Right atrium auricular region (tissue), 2 donors: ENCODE results near the gene GPX4. TPM values are rescaled to one million over a fixed set of nuclear protein-coding genes. Genes with fewer than 3 reads are reported as not detected.
A peak's percentile ranks its signal among the peaks of the same experiment; 100 is the strongest.

Experiments used
- DNase-seq: peaks from one replicate; pipeline ENCODE4 v3.0.0-alpha.2; 2019; ENCODE audit warnings: low spot score
- H3K27ac ChIP-seq, 2 donors: fragments of 200-600 bp; sonication (generic); 1 replicate in 1 of 2; 2 replicates in 1 of 2; pipeline ENCODE4 v1.5.1; 2016 to 2019
- H3K27me3 ChIP-seq, 2 donors: fragments of 200-600 bp; sonication (generic); one replicate each; pipeline versions ENCODE4 v1.5.1 to v1.6.0; 2017 to 2019
- H3K36me3 ChIP-seq: fragments of 200-600 bp; sonication (generic); one replicate; pipeline ENCODE4 v1.5.1; 2016
- H3K4me1 ChIP-seq, 2 donors: fragments of 200-600 bp; sonication (generic); one replicate each; pipeline versions ENCODE4 v1.5.1 to v1.6.0; 2017 to 2019
- H3K4me3 ChIP-seq, 2 donors: fragments of 200-600 bp; sonication (generic); 1 replicate in 1 of 2; 2 replicates in 1 of 2; pipeline ENCODE4 v1.5.1; 2017 to 2019; ENCODE audit warnings: mild to moderate bottlenecking in 1 of 2, moderate library complexity in 1 of 2
- H3K9me3 ChIP-seq, 2 donors: fragments of 200-600 bp; sonication (generic); one replicate each; pipeline ENCODE4 v1.5.1; 2019
- total RNA-seq, 2 donors: library from RNA; depleted of rRNA; stranded (reverse); fragments of >200 nt; gene quantifications; one replicate each; pipeline ENCODE4 v1.1.0, GENCODE V29; 2016
- TF ChIP-seq, protein P1 (sequence below), 2 donors: fragments of 200-600 bp; sonication (generic); IDR thresholded peaks; one replicate each; pipeline ENCODE4 v1.5.1; 2019; ENCODE audit warnings: antibody characterized with exemption in 2 of 2

GPX4 gene
- total RNA-seq, 2 donors from 2014 or later = 404 to 529 TPM

DNA sequence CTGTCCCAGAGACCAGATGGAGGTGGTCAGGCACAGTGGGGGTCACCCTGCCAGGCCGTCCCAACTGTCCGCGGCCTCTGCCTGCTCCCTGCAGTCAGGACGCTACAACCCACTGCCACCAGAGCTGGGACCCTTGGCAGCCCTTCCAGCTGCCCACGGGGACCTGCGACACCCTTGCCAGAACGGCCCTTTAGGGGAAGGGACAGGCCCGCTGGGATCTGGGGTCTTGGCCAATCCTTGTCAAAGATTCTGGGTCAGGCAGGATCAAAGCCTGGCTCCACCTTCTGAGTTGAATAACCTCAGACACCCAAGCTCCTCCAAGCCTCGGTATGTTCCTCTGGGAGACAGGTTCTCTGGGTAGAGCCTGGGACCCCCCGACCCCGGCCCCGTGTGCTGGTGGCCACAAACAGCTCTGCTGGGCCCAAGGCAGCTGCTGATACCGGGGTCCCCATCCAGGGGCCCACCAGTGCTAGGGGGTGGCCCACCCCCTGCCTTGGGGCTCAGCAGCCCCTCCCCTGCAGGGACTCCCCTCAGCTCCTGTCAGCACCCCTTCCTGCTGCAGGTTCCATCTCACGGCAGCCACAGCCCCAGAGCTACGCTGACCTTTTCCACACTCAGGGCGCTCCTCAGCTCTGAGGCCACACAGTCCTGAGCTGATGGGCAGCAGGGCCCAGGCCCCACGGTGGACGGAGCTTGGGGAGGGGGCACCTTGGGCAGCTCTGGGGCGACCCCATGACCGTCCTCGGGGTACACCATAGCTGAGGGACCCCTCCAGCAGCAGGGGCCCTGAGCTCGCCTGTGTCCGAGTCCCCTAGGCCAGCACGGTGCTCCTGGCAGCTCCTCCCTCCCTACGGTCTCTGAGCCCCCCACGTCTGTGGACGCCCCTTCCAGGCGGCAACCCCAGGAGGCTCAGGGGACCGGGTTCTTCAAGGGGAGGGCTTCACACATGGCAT is 51.8 kb downstream of the GPX4 start:
- peak overlapping the region; percentile 86 to 89 for H3K27ac ChIP-seq
- H3K27me3 ChIP-seq = no peaks in the 10 kb centered on the region
- TF ChIP-seq, protein P1, sequence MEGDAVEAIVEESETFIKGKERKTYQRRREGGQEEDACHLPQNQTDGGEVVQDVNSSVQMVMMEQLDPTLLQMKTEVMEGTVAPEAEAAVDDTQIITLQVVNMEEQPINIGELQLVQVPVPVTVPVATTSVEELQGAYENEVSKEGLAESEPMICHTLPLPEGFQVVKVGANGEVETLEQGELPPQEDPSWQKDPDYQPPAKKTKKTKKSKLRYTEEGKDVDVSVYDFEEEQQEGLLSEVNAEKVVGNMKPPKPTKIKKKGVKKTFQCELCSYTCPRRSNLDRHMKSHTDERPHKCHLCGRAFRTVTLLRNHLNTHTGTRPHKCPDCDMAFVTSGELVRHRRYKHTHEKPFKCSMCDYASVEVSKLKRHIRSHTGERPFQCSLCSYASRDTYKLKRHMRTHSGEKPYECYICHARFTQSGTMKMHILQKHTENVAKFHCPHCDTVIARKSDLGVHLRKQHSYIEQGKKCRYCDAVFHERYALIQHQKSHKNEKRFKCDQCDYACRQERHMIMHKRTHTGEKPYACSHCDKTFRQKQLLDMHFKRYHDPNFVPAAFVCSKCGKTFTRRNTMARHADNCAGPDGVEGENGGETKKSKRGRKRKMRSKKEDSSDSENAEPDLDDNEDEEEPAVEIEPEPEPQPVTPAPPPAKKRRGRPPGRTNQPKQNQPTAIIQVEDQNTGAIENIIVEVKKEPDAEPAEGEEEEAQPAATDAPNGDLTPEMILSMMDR (IDR thresholded peaks at IDR 0.05) = no peak
- H3K4me1 ChIP-seq = peaks cover 0 to 58% of the 10 kb centered on the region in 2 donors
- no peak for DNase-seq
- H3K4me3 ChIP-seq = peak overlapping the region in 1 of 2 donors; percentile 21
- no peaks in the 10 kb centered on the region for H3K9me3 ChIP-seq
- H3K36me3 ChIP-seq = no peaks in the 10 kb centered on the region

Other genes starting within 250 kb of the GPX4 start
- 100 to 1,000 TPM; 133 to 652 TPM for gene CFD, start 244.3 kb upstream of the GPX4 start, total RNA-seq
- 10 to 100 TPM; 17.7 to 26.5 TPM for gene MED16, start 210.8 kb upstream of the GPX4 start, total RNA-seq
- gene RNU6-9, start 210.5 kb upstream of the GPX4 start, total RNA-seq = not detected
- 10 to 100 TPM; 19.5 to 30.4 TPM for gene R3HDM4, start 190.8 kb upstream of the GPX4 start, total RNA-seq
- not detected for gene KISS1R, start 186.7 kb upstream of the GPX4 start, total RNA-seq
- 1 to 10 TPM; 1.7 to 3.4 TPM for gene ARID3A, start 178.0 kb upstream of the GPX4 start, total RNA-seq
- 10 to 100 TPM; 13.3 to 24.9 TPM for gene WDR18, start 119.6 kb upstream of the GPX4 start, total RNA-seq
- under 1 TPM in 1 of 2 donors, not detected in 1; 0.12 TPM for gene GRIN3B, start 103.6 kb upstream of the GPX4 start, total RNA-seq
- 100 to 1,000 TPM; 129 to 170 TPM for gene TMEM259, start 82.9 kb upstream of the GPX4 start, total RNA-seq
- not detected for gene RNU6-2, start 82.5 kb upstream of the GPX4 start, total RNA-seq
- gene CNN2, start 77.4 kb upstream of the GPX4 start, total RNA-seq = 10 to 100 TPM; 47.8 to 48.5 TPM
- 1 to 10 TPM; 4.8 to 5.9 TPM for gene ABCA7, start 63.9 kb upstream of the GPX4 start, total RNA-seq
- gene ARHGAP45, start 36.8 kb upstream of the GPX4 start, total RNA-seq = 10 to 100 TPM in 1 of 2 donors, 1 to 10 TPM in 1; 5.2 to 12.8 TPM
- 100 to 1,000 TPM; 149 to 252 TPM for gene POLR2E, start 8.6 kb upstream of the GPX4 start, total RNA-seq
- 10 to 100 TPM; 14.7 to 17.7 TPM for gene SBNO2, start 70.3 kb downstream of the GPX4 start, total RNA-seq
- 10 to 100 TPM; 62.0 to 64.7 TPM for gene STK11, start 101.8 kb downstream of the GPX4 start, total RNA-seq
- gene CBARP, start 134.0 kb downstream of the GPX4 start, total RNA-seq = 1 to 10 TPM; 2.4 to 2.6 TPM
- 100 to 1,000 TPM; 193 to 269 TPM for gene ATP5F1D, start 137.8 kb downstream of the GPX4 start, total RNA-seq
- gene MIDN, start 144.6 kb downstream of the GPX4 start, total RNA-seq = 10 to 100 TPM; 42.1 to 42.2 TPM
- 100 to 1,000 TPM; 288 to 385 TPM for gene CIRBP, start 165.3 kb downstream of the GPX4 start, total RNA-seq
- gene FAM174C, start 171.5 kb downstream of the GPX4 start, total RNA-seq = 10 to 100 TPM; 28.9 to 29.8 TPM
- not detected for gene EFNA2, start 181.9 kb downstream of the GPX4 start, total RNA-seq